Parietal lobe (tissue), 1 donor: ENCODE data around the gene NKAIN2. TPM values are rescaled to one million over a fixed set of nuclear protein-coding genes. Genes with fewer than 3 reads are reported as not detected.

ENCODE experiments used
- total RNA-seq: library from RNA; depleted of rRNA; stranded (reverse); fragments of >200 nt; gene quantifications from one replicate; pipeline ENCODE4 v1.2.3, GENCODE V29; 2014

NKAIN2 gene
- 133 TPM for total RNA-seq

GRCh38 chr6:123803504-123804013, at the start of gene NKAIN2:
NKAIN2 (plus strand) TSS chr6:123803865.

Other genes with a start within 250 kb of the NKAIN2 start
- not detected for gene TRDN, start 166.9 kb upstream of the NKAIN2 start, total RNA-seq